K562 (cell line): ENCODE measurements around the gene HOXD12. TPM values are rescaled to one million over a fixed set of nuclear protein-coding genes. Genes with fewer than 3 reads are reported as not detected.

Experiments
- CREM ChIP-seq: IDR thresholded peaks from 2 replicates; pipeline ENCODE4 v1.6.1; 2014; ENCODE audit warnings: antibody characterized with exemption, low read depth
- FOSL1 ChIP-seq: fragments of 200-800 bp; sonication (Bioruptor generic); conservative IDR thresholded peaks from 2 replicates; pipeline ENCODE4 v1.6.1; 2016; ENCODE audit warnings: missing genetic modification characterization, missing compliant biosample characterization
- FUS ChIP-seq: fragments of 200-400 bp; formaldehyde crosslinking; optimal IDR thresholded peaks from 2 replicates; pipeline ENCODE3; 2017; ENCODE audit warnings: low read depth, low read length
- HCFC1 ChIP-seq: IDR thresholded peaks from 2 replicates; pipeline ENCODE4 v1.6.1; 2012; ENCODE audit warnings: low read depth, low read length, improper control_type of control experiment
- HMGXB4 ChIP-seq: sonication (generic); formaldehyde crosslinking; IDR thresholded peaks from 2 replicates; pipeline ENCODE4 v1.8.1; 2023; ENCODE audit warnings: mild to moderate bottlenecking, missing genetic modification reagents
- HNRNPL ChIP-seq: fragments of 200-400 bp; formaldehyde crosslinking; IDR thresholded peaks from 2 replicates; pipeline ENCODE4 v1.6.1; 2017; ENCODE audit warnings: low read depth, mild to moderate bottlenecking, low read length
- MTA1 ChIP-seq: fragments of 450-650 bp; IDR thresholded peaks from 2 replicates; pipeline ENCODE4 v1.6.1; 2017; ENCODE audit warnings: borderline replicate concordance
- PCBP1 ChIP-seq: fragments of 200-400 bp; formaldehyde crosslinking; IDR thresholded peaks from 2 replicates; pipeline ENCODE4 v1.6.1; 2018; ENCODE audit warnings: mild to moderate bottlenecking, low read depth, low read length; ENCODE audit not compliant: poor library complexity, severe bottlenecking
- PHB2 ChIP-seq: fragments of 450-650 bp; IDR thresholded peaks from 2 replicates; pipeline ENCODE4 v1.6.1; 2017; ENCODE audit warnings: low read depth
- RB1 ChIP-seq: fragments of 450-650 bp; IDR thresholded peaks from 2 replicates; pipeline ENCODE4 v1.6.1; 2017; ENCODE audit warnings: low read depth, mild to moderate bottlenecking
- SAFB ChIP-seq: fragments of 200-400 bp; formaldehyde crosslinking; IDR thresholded peaks from 2 replicates; pipeline ENCODE4 v1.6.1; 2017; ENCODE audit warnings: low read depth, low read length, borderline replicate concordance
- SLC30A9 ChIP-seq: fragments of 250-450 bp; sonication (Bioruptor Pico); IDR thresholded peaks from 2 replicates; pipeline ENCODE4 v1.8.0; 2022; ENCODE audit warnings: mild to moderate bottlenecking, moderate library complexity
- SMC3 ChIP-seq: conservative IDR thresholded peaks from 2 replicates; pipeline ENCODE4 v1.6.1; 2011; ENCODE audit warnings: low read depth, low read length, improper control_type of control experiment; ENCODE audit not compliant: insufficient read depth
- TFAP4 ChIP-seq: sonication (generic); formaldehyde crosslinking; IDR thresholded peaks from 2 replicates; pipeline ENCODE4 v1.8.0; 2022; ENCODE audit warnings: missing genetic modification reagents, mild to moderate bottlenecking, moderate library complexity, borderline replicate concordance
- YY1 ChIP-seq, 3 experiments: IDR thresholded peaks; 2 replicates each; pipeline ENCODE4 v1.6.1; 2011; ENCODE audit warnings: low read length in 2 of 3, mild to moderate bottlenecking in 2 of 3, moderate library complexity in 2 of 3, borderline replicate concordance in 1 of 3, control low read depth in 1 of 3, low read depth in 1 of 3; ENCODE audit not compliant: insufficient read depth in 3 of 3, insufficient replicate concordance in 2 of 3, control insufficient read depth in 1 of 3, insufficient read length in 1 of 3; ENCODE audit errors: extremely low read depth in 1 of 3
- ZBTB1 ChIP-seq: sonication (generic); formaldehyde crosslinking; IDR thresholded peaks from 2 replicates; pipeline ENCODE4 v1.8.1; 2023; ENCODE audit warnings: missing genetic modification reagents, low read depth, mild to moderate bottlenecking, borderline replicate concordance
- polyA plus RNA-seq, 8 experiments: library from polyadenylated mRNA; depleted of rRNA in 4 of 8; stranded (reverse) in 5 of 8; unstranded in 3 of 8; fragments of >200 nt; fragmentation: Nextera tagmentation in 2 of 8; fragmentation: Illumina TruSeq in 1 of 8; extraction: Ambion mirVana in 2 of 8; extraction: Trizol in 1 of 8; gene quantifications; 2 replicates each; pipeline versions ENCODE4 v1.2.1 to v1.2.3, GENCODE V29; 2011 to 2014; ENCODE audit warnings: inconsistent platforms in 1 of 8, missing spikeins in 1 of 8
- total RNA-seq, 7 experiments: library from RNA; depleted of rRNA in 6 of 7; stranded (reverse); fragments of >200 nt in 6 of 7; fragmentation: Illumina TruSeq in 2 of 7; extraction: Trizol in 2 of 7; gene quantifications; 2 replicates each; pipeline versions ENCODE4 v1.2.1 to v1.2.3, GENCODE V29; 2011 to 2021; ENCODE audit warnings: low replicate concordance in 1 of 7
- TF ChIP-seq, protein P1 (sequence below): fragments of 250-450 bp; sonication (Bioruptor Pico); IDR thresholded peaks from 2 replicates; pipeline ENCODE4 v1.4.0; 2020; ENCODE audit warnings: mild to moderate bottlenecking, moderate library complexity, borderline replicate concordance
- TF ChIP-seq, protein P2 (sequence below): fragments of 200-800 bp; sonication (Bioruptor generic); IDR thresholded peaks from 2 replicates; pipeline ENCODE4 v1.6.1; 2017; ENCODE audit warnings: missing genetic modification characterization, missing compliant biosample characterization

HOXD12 gene
- total and polyA plus RNA-seq, 9 of the 15 experiments (the other 6 are each of a cell fraction or from before 2014, with no cell fraction given): not detected

DNA sequence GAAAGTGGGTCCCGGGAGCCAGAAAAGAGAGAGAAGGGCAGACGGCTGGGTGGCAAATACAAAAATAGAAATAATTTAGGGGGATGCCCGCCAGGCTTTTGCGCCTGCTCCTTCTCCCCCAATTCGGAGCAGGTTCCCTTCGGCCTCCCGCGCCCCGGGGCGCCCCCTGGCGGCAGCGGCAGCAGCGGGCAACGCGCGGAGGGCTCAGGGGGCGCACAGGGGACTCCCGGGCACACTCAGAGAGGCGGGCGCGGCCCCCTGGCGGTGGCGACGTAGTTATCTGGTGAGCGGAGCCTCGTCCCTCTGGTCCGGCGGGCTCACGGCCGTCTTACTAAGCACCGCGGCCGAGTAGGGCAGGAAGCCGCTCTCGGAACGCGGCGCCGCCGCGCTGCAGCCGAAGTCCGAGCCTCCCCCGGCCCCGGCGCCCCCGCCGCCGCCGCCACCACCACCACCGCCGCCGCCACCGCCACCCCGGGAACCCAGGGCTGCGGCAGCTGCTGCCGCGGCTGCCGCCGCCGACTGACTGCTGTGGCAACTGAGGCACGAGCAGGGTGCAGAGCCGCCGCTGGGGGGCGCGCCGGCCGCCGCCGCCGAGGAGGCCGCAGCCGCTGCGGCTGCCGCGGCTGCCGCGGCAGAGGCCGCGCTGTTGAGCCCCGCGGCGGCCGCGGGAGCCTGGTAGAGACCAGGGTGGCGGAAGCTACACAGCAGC is 19.6 kb upstream of the HOXD12 start (continued):
- TF ChIP-seq HNRNPL: peak; percentile 96
- peak; percentile 27 for TF ChIP-seq PCBP1
- peak; percentile 50; the same call in 1 of the 2 replicates for TF ChIP-seq FOSL1 (tag)
- peak; percentile 68; the same call in 1 of the 2 replicates for TF ChIP-seq HMGXB4 (CRISPR knock-in tag)
- TF ChIP-seq SLC30A9: no peak
- peak; percentile 90 for TF ChIP-seq SMC3
- TF ChIP-seq SAFB: 0 out of 2 replicates have a peak, but pooled peaks have one; percentile 24
- TF ChIP-seq, protein P1, sequence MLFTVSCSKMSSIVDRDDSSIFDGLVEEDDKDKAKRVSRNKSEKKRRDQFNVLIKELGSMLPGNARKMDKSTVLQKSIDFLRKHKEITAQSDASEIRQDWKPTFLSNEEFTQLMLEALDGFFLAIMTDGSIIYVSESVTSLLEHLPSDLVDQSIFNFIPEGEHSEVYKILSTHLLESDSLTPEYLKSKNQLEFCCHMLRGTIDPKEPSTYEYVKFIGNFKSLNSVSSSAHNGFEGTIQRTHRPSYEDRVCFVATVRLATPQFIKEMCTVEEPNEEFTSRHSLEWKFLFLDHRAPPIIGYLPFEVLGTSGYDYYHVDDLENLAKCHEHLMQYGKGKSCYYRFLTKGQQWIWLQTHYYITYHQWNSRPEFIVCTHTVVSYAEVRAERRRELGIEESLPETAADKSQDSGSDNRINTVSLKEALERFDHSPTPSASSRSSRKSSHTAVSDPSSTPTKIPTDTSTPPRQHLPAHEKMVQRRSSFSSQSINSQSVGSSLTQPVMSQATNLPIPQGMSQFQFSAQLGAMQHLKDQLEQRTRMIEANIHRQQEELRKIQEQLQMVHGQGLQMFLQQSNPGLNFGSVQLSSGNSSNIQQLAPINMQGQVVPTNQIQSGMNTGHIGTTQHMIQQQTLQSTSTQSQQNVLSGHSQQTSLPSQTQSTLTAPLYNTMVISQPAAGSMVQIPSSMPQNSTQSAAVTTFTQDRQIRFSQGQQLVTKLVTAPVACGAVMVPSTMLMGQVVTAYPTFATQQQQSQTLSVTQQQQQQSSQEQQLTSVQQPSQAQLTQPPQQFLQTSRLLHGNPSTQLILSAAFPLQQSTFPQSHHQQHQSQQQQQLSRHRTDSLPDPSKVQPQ (CRISPR knock-in tag): no peak
- no peak for TF ChIP-seq MTA1
- TF ChIP-seq HCFC1: peak; percentile 26
- peak; percentile 95 for TF ChIP-seq RB1
- TF ChIP-seq, protein P2, sequence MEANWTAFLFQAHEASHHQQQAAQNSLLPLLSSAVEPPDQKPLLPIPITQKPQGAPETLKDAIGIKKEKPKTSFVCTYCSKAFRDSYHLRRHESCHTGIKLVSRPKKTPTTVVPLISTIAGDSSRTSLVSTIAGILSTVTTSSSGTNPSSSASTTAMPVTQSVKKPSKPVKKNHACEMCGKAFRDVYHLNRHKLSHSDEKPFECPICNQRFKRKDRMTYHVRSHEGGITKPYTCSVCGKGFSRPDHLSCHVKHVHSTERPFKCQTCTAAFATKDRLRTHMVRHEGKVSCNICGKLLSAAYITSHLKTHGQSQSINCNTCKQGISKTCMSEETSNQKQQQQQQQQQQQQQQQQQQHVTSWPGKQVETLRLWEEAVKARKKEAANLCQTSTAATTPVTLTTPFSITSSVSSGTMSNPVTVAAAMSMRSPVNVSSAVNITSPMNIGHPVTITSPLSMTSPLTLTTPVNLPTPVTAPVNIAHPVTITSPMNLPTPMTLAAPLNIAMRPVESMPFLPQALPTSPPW (CRISPR knock-in tag): peak; percentile 32; the same call in 1 of the 2 replicates
- TF ChIP-seq YY1 (IDR thresholded peaks at IDR 0.05; ENCODE audit: borderline replicate concordance in 1 of 3, control insufficient read depth in 1 of 3, extremely low read depth in 1 of 3, insufficient read depth in 3 of 3, insufficient read length in 1 of 3, insufficient replicate concordance in 2 of 3, low read depth in 1 of 3, low read length in 2 of 3): peak in 1 of 3 experiments; percentile 35
- TF ChIP-seq PHB2: no peak
- peak; percentile 44; the same call in 1 of the 2 replicates for TF ChIP-seq TFAP4 (CRISPR knock-in tag)
- peak; percentile 50; the same call in 1 of the 2 replicates for TF ChIP-seq ZBTB1 (CRISPR knock-in tag)
- TF ChIP-seq CREM: peak; percentile 48; the same call in 1 of the 2 replicates
- TF ChIP-seq FUS: peak; percentile 77
